HG03135 (cell line): Measurements from ENCODE around the gene OR8U1.
"Not testable (repeated sequence)": the region's sequence is repeated elsewhere in the genome, so short reads cannot be mapped to it uniquely, and the experiment has no call there.

Source experiments
- ATAC-seq: cut with Tn5 transposase; IDR thresholded peaks from one replicate; pipeline ENCODE4 v1.9.1; 2021; ENCODE audit warnings: mild to moderate bottlenecking, moderate library complexity; ENCODE audit not compliant: unreplicated experiment

The OR8U1 gene

DNA sequence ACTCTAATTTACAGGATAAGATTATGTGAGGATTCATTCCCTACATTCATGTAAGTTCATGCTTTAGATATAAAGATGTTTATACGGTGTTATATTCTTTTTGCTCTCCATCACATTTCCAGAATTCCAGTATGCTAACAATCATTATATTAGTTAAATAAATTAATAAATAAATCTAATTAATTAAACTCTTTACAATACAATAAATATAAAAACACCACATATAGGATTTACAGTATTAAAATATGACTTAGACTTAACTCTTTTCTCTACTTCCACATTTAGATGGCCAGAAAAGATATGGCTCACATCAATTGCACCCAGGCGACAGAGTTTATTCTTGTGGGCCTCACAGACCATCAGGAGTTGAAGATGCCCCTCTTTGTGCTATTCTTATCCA lies at the start of gene OR8U1:
OR8U1 (plus strand) TSS at position 301 of the 400 bp plus-strand sequence; CDS start at position 301, 0 bp downstream.
- ATAC-seq, result no peak

GRCh38 chr11:56331861-56332491 lies 43.4 kb upstream of the OR8U1 start:
- no peak for ATAC-seq

- ATAC-seq, result no peak
Observed at GRCh38 chr11:56333156-56333555, 42.3 kb upstream of the OR8U1 start.

- ATAC-seq, result no peak
Observed at GRCh38 chr11:56340289-56340688, 35.1 kb upstream of the OR8U1 start.

DNA sequence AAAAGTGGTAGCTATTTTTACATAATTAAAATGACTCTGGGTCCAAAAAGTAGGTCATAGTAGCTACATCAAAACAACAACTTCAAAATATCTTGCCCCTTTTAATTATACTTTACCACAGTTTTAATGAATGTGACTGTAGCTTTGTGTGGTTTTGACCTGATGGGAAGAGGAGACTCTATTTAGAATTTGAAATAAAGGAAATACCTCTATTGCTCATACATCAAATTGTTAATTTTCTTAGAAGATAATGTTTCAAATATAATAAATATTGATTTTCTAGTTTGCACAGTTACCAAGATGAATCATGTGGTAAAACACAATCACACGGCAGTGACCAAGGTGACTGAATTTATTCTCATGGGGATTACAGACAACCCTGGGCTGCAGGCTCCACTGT lies 29.7 kb upstream of the OR8U1 start, which contains the start of gene OR8K1:
OR8K1 (plus strand) TSS at position 301 of the 400 bp plus-strand sequence; CDS start at position 301, 0 bp downstream.
- no peak for ATAC-seq

DNA sequence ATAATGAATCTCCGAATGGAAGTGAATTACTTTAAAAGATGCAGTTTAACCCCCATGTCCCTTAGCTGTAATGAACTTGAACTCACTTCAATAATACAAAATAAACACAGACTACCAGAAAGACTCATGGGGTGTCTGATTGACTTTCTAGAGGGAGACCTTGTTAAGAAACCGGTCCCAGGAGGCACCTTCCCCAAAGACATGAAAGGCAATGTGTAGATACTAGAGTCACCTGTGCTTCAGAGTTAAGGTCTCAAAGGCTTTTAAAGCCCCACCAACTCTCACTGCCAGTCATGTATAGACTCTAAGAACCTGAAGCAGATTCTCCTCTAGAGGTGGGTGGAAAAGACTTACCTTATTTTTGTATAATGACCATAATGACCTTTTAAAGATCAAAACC lies 21.4 kb upstream of the OR8U1 start, which contains the start of gene OR8J1:
OR8J1 (plus strand) TSS at position 301 of the 400 bp plus-strand sequence. CDS start 5,956 bp downstream, outside the sequence.
- ATAC-seq, result no peak

GRCh38 chr11:56380120-56380519 lies 4.7 kb downstream of the OR8U1 start:
- no peak for ATAC-seq

- ATAC-seq, result no peak
Observed at GRCh38 chr11:56394381-56394780, 19.0 kb downstream of the OR8U1 start.

- no peak for ATAC-seq
Observed at GRCh38 chr11:56396047-56396446, 20.6 kb downstream of the OR8U1 start.

DNA sequence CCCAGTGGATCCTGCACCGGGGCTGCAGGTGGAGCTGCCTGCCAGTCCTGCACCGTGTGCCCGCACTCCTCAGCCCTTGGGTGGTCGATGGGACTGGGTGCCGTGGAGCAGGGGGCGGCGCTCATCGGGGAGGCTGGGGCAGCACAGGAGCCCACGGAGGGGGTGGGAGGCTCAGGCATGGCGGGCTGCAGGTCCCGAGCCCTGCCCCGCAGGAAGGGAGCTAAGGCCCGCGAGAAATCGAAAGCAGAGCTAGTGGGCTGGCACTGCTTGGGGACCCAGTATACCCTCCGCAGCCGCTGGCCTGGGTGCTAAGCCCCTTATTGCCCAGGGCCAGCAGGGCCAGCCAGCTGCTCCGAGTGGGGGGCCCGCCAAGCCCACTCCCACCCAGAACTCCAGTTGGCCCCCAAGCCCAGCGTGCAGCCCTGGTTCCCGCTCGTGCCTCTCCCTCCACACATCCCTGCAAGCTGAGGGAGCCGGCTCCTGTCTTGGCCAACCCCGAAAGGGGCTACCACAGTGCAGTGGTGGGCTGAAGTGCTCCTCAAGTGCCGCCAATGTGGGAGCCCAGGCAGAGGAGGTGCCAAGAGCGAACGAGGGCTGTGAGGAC lies 26.5 kb downstream of the OR8U1 start:
- not testable (repeated sequence) for ATAC-seq

DNA sequence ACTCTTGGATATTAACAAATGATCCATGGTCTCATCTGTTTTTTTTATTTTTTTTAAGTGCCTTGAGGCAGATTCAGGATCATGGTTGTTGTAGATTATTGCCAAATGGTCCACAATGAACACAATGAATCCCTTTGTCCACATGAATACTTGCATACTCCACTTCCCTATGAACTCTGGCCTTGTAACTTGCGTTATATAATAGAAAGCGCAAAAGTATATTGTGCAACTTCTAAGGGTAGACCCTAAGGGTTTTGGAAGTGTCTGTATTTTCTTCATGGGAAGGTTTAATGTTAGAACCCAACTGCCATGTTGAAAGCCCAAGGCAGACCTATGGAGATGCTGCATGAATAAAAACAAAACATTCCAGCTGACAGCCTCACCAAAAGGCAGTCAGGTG lies 29.0 kb downstream of the OR8U1 start:
- ATAC-seq, result no peak

GRCh38 chr11:56410801-56411200 lies 35.4 kb downstream of the OR8U1 start:
- ATAC-seq, result no peak

DNA sequence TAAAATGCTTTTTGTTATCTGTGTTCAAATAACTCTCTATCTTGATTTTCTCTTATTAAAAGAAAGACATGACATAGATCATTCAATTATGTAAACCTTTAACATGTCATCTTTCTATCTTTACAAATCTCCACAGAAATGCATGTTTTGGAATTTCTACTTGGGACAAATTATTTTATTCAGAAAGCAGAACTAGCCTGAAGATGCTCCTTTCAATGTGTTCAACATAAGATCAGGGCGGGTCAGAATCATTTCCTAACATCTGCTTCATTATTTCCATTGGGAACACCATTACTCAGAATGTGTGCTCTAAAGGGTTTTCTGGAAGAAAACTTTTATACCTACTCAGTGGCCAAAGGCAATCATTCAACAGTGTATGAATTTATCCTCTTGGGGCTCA lies 37.0 kb downstream of the OR8U1 start, which contains the start of gene OR5AL1:
OR5AL1 (plus strand) TSS at position 301 of the 400 bp plus-strand sequence.
- no peak for ATAC-seq
